Mesothelial cell of epicardium (in vitro differentiated cells): Measurements from ENCODE around the gene PTPN22. TPM values are rescaled to one million over a fixed set of nuclear protein-coding genes. Genes with fewer than 3 reads are reported as not detected.

ENCODE experiments used
- DNase-seq, 2 experiments: peaks; one replicate each; pipeline ENCODE4 v3.0.0; 2021; ENCODE audit warnings: low spot score in 2 of 2; ENCODE audit not compliant: unreplicated experiment in 2 of 2
- H3K27ac Mint-ChIP-seq: 2 replicates; pipeline ENCODE4 v1.8.0; 2021; ENCODE audit warnings: mixed read lengths
- H3K27me3 Mint-ChIP-seq: 2 replicates; pipeline ENCODE4 v1.8.0; 2021; ENCODE audit warnings: low read depth, mixed read lengths
- H3K36me3 Mint-ChIP-seq: 2 replicates; pipeline ENCODE4 v1.8.0; 2021; ENCODE audit warnings: mixed read lengths
- H3K4me1 Mint-ChIP-seq: 2 replicates; pipeline ENCODE4 v1.8.0; 2021; ENCODE audit warnings: mixed read lengths
- H3K4me3 Mint-ChIP-seq: 2 replicates; pipeline ENCODE4 v1.8.0; 2021; ENCODE audit warnings: mild to moderate bottlenecking, moderate library complexity, mixed read lengths
- H3K9me3 Mint-ChIP-seq: 2 replicates; pipeline ENCODE4 v1.8.0; 2021; ENCODE audit warnings: mixed read lengths
- CTCF ChIP-seq: fragments of 200-600 bp; sonication (generic); IDR thresholded peaks from one replicate; pipeline ENCODE4 v1.5.0; 2021; ENCODE audit warnings: antibody characterized with exemption; ENCODE audit not compliant: unreplicated experiment
- total RNA-seq: library from RNA; stranded (reverse); gene quantifications from 3 replicates; pipeline ENCODE4 v1.2.1, GENCODE V29; 2021

The PTPN22 gene
- total RNA-seq, 1 donor from 2014 or later, result not detected

- Mint-ChIP-seq H3K4me1 (no peaks in the 10 kb centered on the region), H3K36me3 (peaks cover 22% of the 10 kb centered on the region), H3K27me3 (no peaks in the 10 kb centered on the region), H3K9me3 (no peaks in the 10 kb centered on the region), H3K4me3 (no peak overlapping the region), H3K27ac (no peak overlapping the region)
- no peak for DNase-seq
- no peak for TF ChIP-seq CTCF
Measured at GRCh38 chr1:113895098-113895497, 23.6 kb upstream of the PTPN22 start.

GRCh38 chr1:113893267-113893666, 21.8 kb upstream of the PTPN22 start:
- Mint-ChIP-seq H3K4me1 (no peaks in the 10 kb centered on the region), H3K27ac (no peak overlapping the region), H3K27me3 (no peaks in the 10 kb centered on the region), H3K9me3 (no peaks in the 10 kb centered on the region), H3K4me3 (no peak overlapping the region), H3K36me3 (peaks cover 16% of the 10 kb centered on the region)
- no peak for TF ChIP-seq CTCF
- no peak for DNase-seq

GRCh38 chr1:113891631-113892220, 20.2 kb upstream of the PTPN22 start:
- no peak overlapping the region for H3K4me3 Mint-ChIP-seq
- H3K4me1 Mint-ChIP-seq, result no peaks in the 10 kb centered on the region
- TF ChIP-seq CTCF, result no peak
- H3K9me3 Mint-ChIP-seq, result no peaks in the 10 kb centered on the region
- DNase-seq, result no peak
- H3K27ac Mint-ChIP-seq, result no peak overlapping the region
- peaks cover 7% of the 10 kb centered on the region for H3K36me3 Mint-ChIP-seq
- H3K27me3 Mint-ChIP-seq, result no peaks in the 10 kb centered on the region

GRCh38 chr1:113890816-113891215, 19.3 kb upstream of the PTPN22 start:
- H3K27ac Mint-ChIP-seq, result no peak overlapping the region
- no peaks in the 10 kb centered on the region for H3K9me3 Mint-ChIP-seq
- no peaks in the 10 kb centered on the region for H3K27me3 Mint-ChIP-seq

GRCh38 chr1:113887402-113888175, 16.1 kb upstream of the PTPN22 start, which contains the start of gene BCL2L15:
BCL2L15 (minus strand) TSS chr1:113887581; CDS start chr1:113887375, 206 bp downstream.
- DNase-seq, result no peak
- no peaks in the 10 kb centered on the region for H3K9me3 Mint-ChIP-seq
- H3K27ac Mint-ChIP-seq, result no peak within 1 kb of the TSS
- no peaks in the 10 kb centered on the region for H3K4me1 Mint-ChIP-seq
- no peaks in the 10 kb centered on the region for H3K36me3 Mint-ChIP-seq
- no peaks in the 10 kb centered on the region for H3K27me3 Mint-ChIP-seq
- no peak for TF ChIP-seq CTCF
- no peak within 1 kb of the TSS for H3K4me3 Mint-ChIP-seq

More at GRCh38 chr1:113890816-113891215, 19.3 kb upstream of the PTPN22 start:
- Mint-ChIP-seq H3K4me3 (no peak overlapping the region), H3K36me3 (peaks cover 2% of the 10 kb centered on the region), H3K4me1 (no peaks in the 10 kb centered on the region)
- no peak for DNase-seq
- no peak for TF ChIP-seq CTCF
